Measurements from ENCODE around the gene COL9A3. TPM values are rescaled to one million over a fixed set of nuclear protein-coding genes. Genes with fewer than 3 reads are reported as not detected.

The COL9A3 gene
- total RNA-seq, 3 donors from 2014 or later (not counting 1 experiment from before 2014, with no cell fraction given), result 1.9 TPM; not detected in 2

GRCh38 chr20:62882426-62882825 is 65.6 kb downstream of the COL9A3 start:
- H3K36me3 Mint-ChIP-seq, result no peaks in the 10 kb centered on the region
- WGBS (ENCODE audit: insufficient coverage), result 96% methylated on average over 14 of the region's 15 CpGs
- DNase-seq, result no peak
- H3K4me1 Mint-ChIP-seq, result peaks cover 5 to 6% of the 10 kb centered on the region in 2 donors
- no peak for TF ChIP-seq CTCF (IDR thresholded peaks at IDR 0.05)
- no peaks in the 10 kb centered on the region for H3K9me3 ChIP-seq (ENCODE audit: control insufficient read depth, insufficient read depth, low read length)
- intact Hi-C loops (cut with micrococcal nuclease), result no loop called here
- no peak overlapping the region for H3K4me3 ChIP-seq (ENCODE audit: low read length)
- no peaks in the 10 kb centered on the region for H3K9me3 Mint-ChIP-seq
- no peak for ATAC-seq
- H3K27ac ChIP-seq (ENCODE audit: low read length), result no peak overlapping the region
- H3K36me3 ChIP-seq (ENCODE audit: control insufficient read depth, insufficient read depth, low read length), result peaks cover 29% of the 10 kb centered on the region
- no peak overlapping the region for H3K27ac Mint-ChIP-seq
- no peak overlapping the region for H3K4me3 Mint-ChIP-seq
- no peaks in the 10 kb centered on the region for H3K27me3 ChIP-seq (ENCODE audit: control insufficient read depth, insufficient read depth, low read length)
- H3K27me3 Mint-ChIP-seq (ENCODE audit: low read depth in 2 of 2), result no peaks in the 10 kb centered on the region
- H3K4me1 ChIP-seq (ENCODE audit: control insufficient read depth, insufficient read depth, low read length), result peaks cover 2% of the 10 kb centered on the region

GRCh38 chr20:62884556-62884955 is 67.7 kb downstream of the COL9A3 start:
- Histone ChIP-seq H3K4me3 (ENCODE audit: low read length) (no peak overlapping the region), H3K27ac (ENCODE audit: low read length) (no peak overlapping the region), H3K9me3 (ENCODE audit: control insufficient read depth, insufficient read depth, low read length) (no peaks in the 10 kb centered on the region), H3K4me1 (ENCODE audit: control insufficient read depth, insufficient read depth, low read length) (peaks cover 13% of the 10 kb centered on the region), H3K27me3 (ENCODE audit: control insufficient read depth, insufficient read depth, low read length) (no peaks in the 10 kb centered on the region), H3K36me3 (ENCODE audit: control insufficient read depth, insufficient read depth, low read length) (peaks cover 50% of the 10 kb centered on the region)
- peaks cover 5 to 6% of the 10 kb centered on the region in 2 donors for H3K4me1 Mint-ChIP-seq
- no peak for ATAC-seq
- H3K27me3 Mint-ChIP-seq (ENCODE audit: low read depth in 2 of 2), result no peaks in the 10 kb centered on the region
- no peaks in the 10 kb centered on the region for H3K36me3 Mint-ChIP-seq
- no peak for TF ChIP-seq CTCF (IDR thresholded peaks at IDR 0.05)
- DNase-seq, result no peak
- intact Hi-C loops (cut with micrococcal nuclease), result no loop called here
- no peak overlapping the region for H3K27ac Mint-ChIP-seq
- H3K9me3 Mint-ChIP-seq, result no peaks in the 10 kb centered on the region
- H3K4me3 Mint-ChIP-seq, result no peak overlapping the region
- 97% methylated on average over 8 of the region's 8 CpGs for WGBS (ENCODE audit: insufficient coverage)

- intact Hi-C loops (cut with micrococcal nuclease), result no loop called here
- no peak for ATAC-seq
- no peaks in the 10 kb centered on the region for H3K27me3 Mint-ChIP-seq (ENCODE audit: low read depth in 2 of 2)
- no peak for DNase-seq
- no peaks in the 10 kb centered on the region for H3K9me3 ChIP-seq (ENCODE audit: control insufficient read depth, insufficient read depth, low read length)
- no peak overlapping the region for H3K4me3 ChIP-seq (ENCODE audit: low read length)
- H3K27ac ChIP-seq (ENCODE audit: low read length), result no peak overlapping the region
- H3K9me3 Mint-ChIP-seq, result no peaks in the 10 kb centered on the region
- H3K27ac Mint-ChIP-seq, result no peak overlapping the region
- H3K36me3 ChIP-seq (ENCODE audit: control insufficient read depth, insufficient read depth, low read length), result peaks cover 53% of the 10 kb centered on the region
- H3K4me3 Mint-ChIP-seq, result no peak overlapping the region
- 93% methylated on average over 17 of the region's 20 CpGs for WGBS (ENCODE audit: insufficient coverage)
- peaks cover 5 to 6% of the 10 kb centered on the region in 2 donors for H3K4me1 Mint-ChIP-seq
- H3K4me1 ChIP-seq (ENCODE audit: control insufficient read depth, insufficient read depth, low read length), result peaks cover 13% of the 10 kb centered on the region
- no peak for TF ChIP-seq CTCF (IDR thresholded peaks at IDR 0.05)
- no peaks in the 10 kb centered on the region for H3K36me3 Mint-ChIP-seq
- no peaks in the 10 kb centered on the region for H3K27me3 ChIP-seq (ENCODE audit: control insufficient read depth, insufficient read depth, low read length)
These were observed 68.4 kb downstream of the COL9A3 start for GRCh38 chr20:62885046-62885895.

Data from natural killer cell (primary cell).